NCI-H187 treated with DMSO at 0.1 percent for 48 hours (cell line): Measurements from ENCODE around the gene ZNF831.

Experiments used
- DNase-seq: peaks from one replicate; lab custom pipeline; 2025; lab: John Stamatoyannopoulos, UW

Gene ZNF831

GRCh38 chr20:59181936-59182335 lies 18.3 kb downstream of the ZNF831 start:
- no peak for DNase-seq

DNA sequence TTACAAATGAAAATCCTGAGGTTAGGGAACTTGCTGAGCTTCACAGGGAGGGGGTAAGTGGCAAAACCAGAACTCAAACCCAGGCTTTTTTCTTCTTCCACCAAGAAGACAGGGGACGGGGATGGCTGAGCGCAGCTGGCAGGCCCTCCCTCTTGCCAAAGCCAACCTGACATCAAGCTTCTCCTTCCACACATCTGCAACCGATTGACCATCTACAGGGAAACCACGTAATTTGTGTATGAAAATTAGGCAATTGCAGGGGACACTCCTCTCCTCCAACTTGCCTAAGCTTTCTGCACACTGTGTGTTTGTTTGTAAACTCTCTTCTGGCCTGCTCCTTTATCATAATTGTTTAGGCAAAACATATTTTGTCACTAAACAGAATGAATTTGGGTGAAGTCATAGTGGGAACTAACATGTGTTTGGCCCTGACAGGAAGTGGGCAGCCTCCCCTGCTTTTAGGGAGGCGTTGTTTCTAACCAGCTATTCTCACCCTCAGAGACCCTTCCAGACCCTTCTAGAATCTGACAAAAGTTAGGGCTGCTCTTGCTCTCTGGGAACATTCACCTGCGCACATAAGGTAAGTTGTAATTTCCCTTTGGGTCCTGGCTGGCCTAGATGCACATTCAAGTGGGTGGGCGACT lies 18.9 kb downstream of the ZNF831 start:
- DNase-seq = no peak

- DNase-seq = no peak
Measured at GRCh38 chr20:59183751-59184150, 20.1 kb downstream of the ZNF831 start.

DNA sequence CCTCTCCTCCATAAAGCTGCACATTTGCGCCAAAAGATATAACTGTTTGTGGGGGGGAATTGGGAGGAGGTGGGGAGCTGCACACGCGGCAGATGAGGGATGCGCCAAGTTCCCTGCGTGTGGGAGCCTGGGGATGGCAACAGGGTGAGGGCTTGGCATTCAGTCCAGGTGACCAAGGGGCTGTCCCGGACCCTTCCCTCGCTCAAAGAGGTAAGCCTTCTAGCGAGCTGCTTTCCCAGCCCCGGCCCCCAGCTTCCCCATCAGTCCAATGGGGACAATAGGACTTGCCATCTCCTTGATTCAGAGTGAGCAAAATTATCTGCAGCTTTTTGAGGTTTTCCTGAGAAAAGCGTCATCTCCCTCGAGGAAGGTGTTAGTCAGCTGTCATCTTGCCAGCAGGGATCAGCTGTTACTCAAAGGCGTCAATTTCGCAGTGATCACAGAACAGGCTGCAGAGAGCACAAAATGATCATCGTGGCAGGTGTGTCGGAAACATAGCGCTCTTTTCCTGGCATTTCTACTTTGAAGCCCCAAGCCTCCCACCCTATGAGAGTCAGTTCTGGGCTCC lies 21.3 kb downstream of the ZNF831 start:
- DNase-seq = no peak

GRCh38 chr20:59185809-59186208 lies 22.2 kb downstream of the ZNF831 start:
- no peak for DNase-seq

- DNase-seq = no peak
Measured at GRCh38 chr20:59190466-59190865, 26.8 kb downstream of the ZNF831 start.

DNA sequence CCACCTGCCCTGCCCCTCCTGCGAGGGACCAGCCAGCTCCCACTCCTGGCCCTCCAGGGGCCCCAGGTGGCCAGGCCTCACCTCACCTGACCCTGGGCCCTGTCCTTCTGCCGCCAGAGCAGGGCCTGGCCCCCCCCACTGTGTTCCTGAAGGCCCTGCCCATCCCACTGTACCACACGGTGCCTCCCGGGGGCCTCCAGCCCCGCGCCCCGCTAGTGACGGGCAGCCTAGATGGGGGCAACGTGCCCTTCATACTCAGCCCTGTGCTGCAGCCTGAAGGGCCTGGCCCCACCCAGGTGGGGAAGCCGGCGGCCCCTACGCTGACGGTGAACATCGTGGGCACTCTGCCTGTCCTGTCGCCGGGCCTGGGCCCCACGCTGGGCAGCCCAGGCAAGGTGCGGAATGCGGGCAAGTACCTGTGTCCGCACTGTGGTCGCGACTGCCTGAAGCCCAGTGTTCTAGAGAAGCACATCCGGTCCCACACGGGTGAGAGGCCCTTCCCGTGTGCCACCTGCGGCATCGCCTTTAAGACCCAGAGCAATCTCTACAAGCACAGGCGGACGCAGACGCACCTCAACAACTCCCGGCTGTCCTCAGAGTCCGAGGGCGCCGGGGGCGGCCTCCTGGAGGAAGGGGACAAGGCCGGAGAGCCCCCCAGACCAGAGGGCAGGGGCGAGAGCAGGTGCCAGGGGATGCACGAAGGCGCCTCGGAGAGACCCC lies 27.6 kb downstream of the ZNF831 start:
- no peak for DNase-seq

DNA sequence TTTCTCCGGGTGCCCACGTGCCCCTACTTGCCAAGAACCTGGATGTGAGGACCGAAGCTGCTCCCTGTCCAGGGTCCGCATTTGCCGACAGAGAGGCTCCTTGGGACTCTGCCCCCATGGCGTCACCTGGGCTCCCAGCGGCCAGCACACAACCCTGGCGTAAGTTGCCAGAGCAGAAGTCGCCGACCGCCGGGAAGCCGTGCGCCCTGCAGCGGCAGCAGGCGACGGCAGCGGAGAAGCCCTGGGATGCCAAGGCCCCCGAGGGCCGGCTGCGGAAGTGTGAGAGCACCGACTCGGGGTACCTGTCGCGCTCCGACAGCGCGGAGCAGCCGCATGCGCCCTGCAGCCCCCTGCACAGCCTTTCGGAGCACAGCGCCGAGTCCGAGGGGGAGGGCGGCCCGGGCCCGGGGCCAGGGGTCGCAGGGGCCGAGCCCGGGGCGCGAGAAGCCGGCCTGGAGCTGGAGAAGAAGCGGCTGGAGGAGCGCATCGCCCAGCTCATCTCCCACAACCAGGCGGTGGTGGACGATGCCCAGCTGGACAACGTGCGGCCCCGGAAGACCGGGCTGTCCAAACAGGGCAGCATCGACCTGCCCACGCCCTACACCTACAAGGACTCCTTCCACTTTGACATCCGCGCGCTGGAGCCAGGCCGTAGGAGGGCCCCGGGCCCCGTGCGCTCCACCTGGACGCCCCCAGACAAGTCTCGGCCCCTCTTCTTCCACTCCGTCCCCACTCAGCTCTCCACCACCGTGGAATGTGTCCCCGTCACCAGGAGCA lies 28.3 kb downstream of the ZNF831 start:
- DNase-seq = no peak

DNA sequence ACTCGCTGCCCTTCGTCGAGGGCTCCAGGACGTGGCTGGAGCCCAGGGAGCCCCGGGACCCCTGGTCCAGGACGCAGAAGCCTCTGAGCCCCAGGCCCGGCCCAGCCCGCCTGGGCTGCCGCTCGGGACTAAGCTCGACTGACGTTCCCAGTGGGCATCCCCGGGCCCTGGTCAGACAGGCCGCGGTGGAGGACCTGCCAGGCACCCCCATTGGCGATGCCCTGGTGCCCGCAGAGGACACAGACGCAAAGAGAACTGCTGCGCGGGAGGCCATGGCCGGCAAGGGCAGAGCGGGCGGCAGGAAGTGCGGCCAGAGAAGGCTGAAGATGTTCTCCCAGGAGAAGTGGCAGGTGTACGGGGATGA lies 28.9 kb downstream of the ZNF831 start:
- DNase-seq = no peak

DNA sequence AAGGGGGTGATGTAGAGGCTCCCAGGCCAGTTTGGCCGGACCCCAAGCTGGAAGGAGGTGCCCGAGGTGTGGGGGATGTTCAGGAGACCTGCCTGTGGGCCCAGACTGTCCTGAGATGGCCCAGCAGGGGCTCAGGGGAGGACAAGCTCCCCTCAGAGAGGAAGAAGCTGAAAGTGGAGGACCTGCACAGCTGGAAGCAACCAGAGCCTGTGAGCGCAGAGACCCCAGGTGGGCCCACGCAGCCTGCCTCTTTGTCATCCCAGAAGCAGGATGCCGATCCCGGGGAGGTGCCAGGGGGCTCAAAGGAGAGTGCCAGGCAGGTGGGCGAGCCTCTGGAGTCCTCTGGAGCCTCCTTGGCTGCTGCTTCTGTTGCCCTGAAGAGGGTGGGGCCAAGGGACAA lies 29.7 kb downstream of the ZNF831 start:
- DNase-seq = no peak

DNA sequence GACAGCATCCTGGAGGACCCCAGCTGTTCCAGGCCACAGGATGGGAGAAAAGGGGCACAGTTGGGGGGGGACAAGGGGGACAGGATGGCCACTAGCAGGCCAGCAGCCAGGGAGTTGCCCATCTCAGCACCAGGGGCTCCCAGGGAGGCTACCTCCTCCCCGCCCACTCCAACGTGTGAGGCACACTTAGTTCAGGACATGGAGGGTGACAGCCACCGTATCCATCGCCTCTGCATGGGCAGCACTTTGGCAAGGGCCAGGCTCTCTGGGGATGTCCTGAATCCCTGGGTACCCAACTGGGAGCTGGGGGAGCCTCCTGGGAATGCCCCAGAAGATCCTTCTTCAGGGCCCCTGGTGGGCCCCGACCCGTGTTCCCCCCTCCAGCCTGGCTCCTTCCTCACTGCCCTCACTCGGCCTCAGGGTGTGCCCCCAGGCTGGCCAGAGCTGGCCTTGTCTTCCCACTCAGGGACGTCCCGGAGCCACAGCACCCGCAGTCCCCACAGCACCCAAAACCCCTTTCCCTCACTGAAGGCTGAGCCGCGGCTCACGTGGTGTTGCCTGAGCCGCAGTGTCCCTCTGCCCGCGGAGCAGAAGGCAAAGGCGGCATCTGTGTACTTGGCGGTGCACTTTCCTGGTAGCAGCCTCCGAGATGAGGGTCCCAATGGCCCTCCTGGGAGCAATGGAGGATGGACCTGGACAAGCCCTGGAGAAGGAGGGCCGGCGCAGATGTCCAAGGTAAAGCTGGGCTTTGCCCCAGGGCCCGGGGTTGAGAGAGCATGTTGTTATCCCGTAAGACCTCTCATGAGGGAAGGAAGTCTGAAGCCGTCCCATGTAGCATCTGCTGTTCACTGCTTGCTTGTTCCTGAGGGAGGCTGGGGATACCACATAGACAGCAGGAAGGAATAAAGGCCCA lies 30.7 kb downstream of the ZNF831 start:
- DNase-seq = no peak

- DNase-seq = no peak
Measured at GRCh38 chr20:59195316-59195993, 31.8 kb downstream of the ZNF831 start.

DNA sequence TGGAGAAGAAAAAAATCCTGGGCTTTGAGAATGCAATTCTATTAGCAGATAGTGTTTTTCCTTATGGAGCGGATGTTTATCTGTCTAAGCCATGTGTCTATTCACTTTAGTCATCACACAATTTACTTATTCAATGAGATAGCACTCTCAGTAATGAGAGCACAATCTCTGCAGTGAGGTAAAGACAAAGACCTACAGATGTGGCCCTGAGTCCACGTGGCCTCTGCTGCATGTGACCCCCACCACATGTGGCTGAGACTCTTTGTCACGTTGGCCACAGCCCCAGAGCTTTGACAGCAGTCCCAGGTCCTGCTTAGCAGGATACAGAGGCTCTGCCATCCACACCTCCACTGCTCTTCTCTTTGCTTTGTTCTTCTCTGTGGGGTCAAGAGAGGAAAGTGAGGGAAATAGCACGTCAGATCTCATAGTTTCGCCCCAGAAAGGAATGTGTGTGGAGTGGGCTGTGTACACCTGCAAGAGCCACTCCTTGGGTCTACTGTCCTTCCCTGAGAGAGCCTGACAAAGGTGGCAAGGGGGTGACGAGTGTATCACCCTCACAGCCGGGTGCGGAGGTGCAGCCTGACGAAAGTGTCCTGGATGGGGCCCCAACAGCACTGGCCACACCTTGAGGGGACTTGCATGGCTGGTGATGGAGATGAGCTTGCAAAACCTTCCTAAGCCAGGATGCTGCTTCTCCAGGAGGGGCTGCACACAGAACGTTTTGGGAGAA lies 40.7 kb downstream of the ZNF831 start:
- DNase-seq = no peak

DNA sequence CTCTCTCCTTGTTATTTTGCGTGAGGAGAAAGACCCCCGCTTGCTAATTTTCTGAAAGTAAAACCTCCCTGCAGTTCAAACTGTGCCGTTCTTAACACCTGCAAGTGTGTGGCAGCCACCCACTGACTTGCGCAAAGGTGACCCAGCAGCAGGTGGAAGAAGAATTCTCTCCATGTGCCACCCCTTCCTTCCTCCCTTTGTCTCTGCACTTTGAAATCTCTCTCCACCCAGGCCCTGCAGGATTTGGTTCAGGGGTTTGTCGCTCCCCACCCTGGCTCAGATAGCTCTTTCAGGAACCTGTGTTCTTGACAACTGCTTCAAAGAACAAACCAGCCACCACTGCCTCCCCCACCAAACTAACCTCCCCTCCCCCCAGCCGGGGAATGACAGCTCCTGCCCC lies 41.4 kb downstream of the ZNF831 start:
- DNase-seq = no peak

DNA sequence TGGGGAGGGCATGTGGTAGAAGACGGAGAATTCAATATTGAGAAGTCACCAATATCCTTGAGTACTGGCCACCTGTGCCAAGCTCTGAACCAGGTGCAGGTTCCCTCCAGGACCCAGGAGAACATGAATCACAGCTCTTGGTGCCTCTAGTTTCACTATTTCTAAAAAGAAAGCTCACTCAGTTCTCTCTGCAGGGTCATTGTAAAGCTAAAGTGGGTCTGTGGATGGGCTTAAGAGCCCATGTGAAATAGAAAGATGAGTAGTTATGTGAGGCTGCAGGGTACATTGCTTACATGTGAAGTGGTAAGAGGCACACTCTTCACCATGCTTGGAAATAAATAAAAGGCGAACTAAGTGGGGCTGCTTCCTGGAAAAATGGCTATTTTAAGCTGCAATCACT lies 43.6 kb downstream of the ZNF831 start:
- peak; percentile 56 for DNase-seq

- DNase-seq = no peak
Measured at GRCh38 chr20:59207742-59208357, 44.2 kb downstream of the ZNF831 start.

GRCh38 chr20:59210186-59210585 lies 46.6 kb downstream of the ZNF831 start:
- DNase-seq = no peak

DNA sequence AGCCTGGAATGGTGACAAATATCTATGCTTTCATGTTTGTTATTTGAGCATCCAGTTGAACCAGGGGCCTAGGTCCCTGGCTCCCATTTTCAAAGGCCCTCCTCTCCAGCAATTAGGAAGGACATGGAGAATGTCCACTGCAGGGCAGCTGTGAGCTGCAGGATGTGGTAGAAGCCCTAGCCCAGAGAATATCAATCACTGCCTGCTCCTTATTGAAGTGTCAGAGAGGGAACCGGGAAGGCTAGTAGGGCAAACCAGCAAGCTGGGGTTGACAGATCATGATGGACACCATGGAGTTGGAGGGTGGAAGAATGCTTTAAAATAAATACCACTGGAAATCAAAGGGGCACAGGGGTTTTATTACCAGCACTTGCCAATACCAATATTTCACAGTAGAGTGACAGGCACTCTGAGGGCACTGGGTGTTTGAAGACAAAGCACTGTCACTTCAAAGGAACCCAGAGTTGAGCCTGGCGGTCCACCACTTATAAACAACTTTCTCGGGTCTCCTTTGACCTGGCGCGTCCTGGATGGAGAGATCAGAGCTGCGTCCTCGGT lies 47.7 kb downstream of the ZNF831 start:
- DNase-seq = no peak

DNA sequence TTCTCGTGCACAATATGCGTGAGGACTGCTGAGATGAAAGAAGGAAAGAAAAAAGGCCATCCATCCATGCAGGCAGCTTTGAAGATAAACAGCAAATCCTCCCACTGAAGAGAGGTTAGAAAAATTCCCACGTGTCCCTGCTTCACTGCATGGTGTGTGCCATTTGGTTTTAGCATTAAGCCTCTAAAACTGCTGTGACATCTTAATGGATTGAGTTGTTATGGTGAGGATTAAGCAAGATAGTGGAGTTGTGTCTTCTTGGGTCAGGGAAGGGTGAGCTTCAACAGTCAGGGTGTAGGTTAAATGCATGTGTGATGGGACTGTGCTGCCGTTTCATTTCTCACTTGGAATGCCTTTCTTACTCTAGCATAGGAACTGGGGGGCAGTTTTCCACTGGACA lies 50.5 kb downstream of the ZNF831 start:
- no peak for DNase-seq
